Left ventricle myocardium inferior (tissue), 1 donor: ENCODE measurements around the gene PHLPP1. TPM values are rescaled to one million over a fixed set of nuclear protein-coding genes. Genes with fewer than 3 reads are reported as not detected.
"Not testable (repeated sequence)": the region's sequence is repeated elsewhere in the genome, so short reads cannot be mapped to it uniquely, and the experiment has no call there.

Source experiments
- DNase-seq: peaks from one replicate; pipeline ENCODE4 v3.0.0-alpha.2; 2020
- H3K27ac ChIP-seq: fragments of 200-600 bp; replicated peaks from 2 replicates; pipeline ENCODE4 v1.8.0; 2021
- H3K27me3 ChIP-seq: fragments of 200-600 bp; 2 replicates; pipeline ENCODE4 v1.8.0; 2021; ENCODE audit warnings: low read depth
- H3K36me3 ChIP-seq: fragments of 200-600 bp; 2 replicates; pipeline ENCODE4 v1.8.0; 2021
- H3K4me1 ChIP-seq: fragments of 200-600 bp; 2 replicates; pipeline ENCODE4 v1.8.0; 2021
- H3K4me3 ChIP-seq: fragments of 200-600 bp; 2 replicates; pipeline ENCODE4 v1.8.0; 2021; ENCODE audit warnings: mild to moderate bottlenecking, moderate library complexity
- H3K9me3 ChIP-seq: fragments of 200-600 bp; replicated peaks from 2 replicates; pipeline ENCODE4 v1.8.0; 2021
- CTCF ChIP-seq: fragments of 200-600 bp; IDR thresholded peaks from 2 replicates; pipeline ENCODE4 v1.8.0; 2021; ENCODE audit warnings: antibody characterized with exemption, mild to moderate bottlenecking, borderline replicate concordance
- intact Hi-C: fragments of 100-400 bp; cut with micrococcal nuclease; formaldehyde crosslinking; loops from one replicate; pipeline ENCODE4 v1.11.0; 2022
- total RNA-seq: library from RNA; stranded (reverse); fragmentation: NEBNext Ultra II Directional; extraction: Animal tissue kit (Norgen Biotek cat#: 25700); gene quantifications from one replicate; pipeline ENCODE4 v1.2.1, GENCODE V29; 2021
- donor health status: DM: no; HTN: yes; CAD: no; lungs with severe emphysema.

PHLPP1 gene
- total RNA-seq, 1 donor from 2014 or later, result 5.9 TPM

- no peaks in the 10 kb centered on the region for H3K36me3 ChIP-seq
- H3K27me3 ChIP-seq, result no peaks in the 10 kb centered on the region
- H3K4me3 ChIP-seq, result no peak overlapping the region
- no peaks in the 10 kb centered on the region for H3K9me3 ChIP-seq
- intact Hi-C loops, result no loop called here
- no peaks in the 10 kb centered on the region for H3K4me1 ChIP-seq
- DNase-seq, result no peak
- no peak for TF ChIP-seq CTCF
- no peak overlapping the region for H3K27ac ChIP-seq
Measured at GRCh38 chr18:62912885-62913284, 197.5 kb downstream of the PHLPP1 start.

GRCh38 chr18:62913824-62914223 lies 198.5 kb downstream of the PHLPP1 start:
- H3K4me1 ChIP-seq, H3K4me3 ChIP-seq, DNase-seq, intact Hi-C loops, H3K27ac ChIP-seq, H3K27me3 ChIP-seq, H3K9me3 ChIP-seq, H3K36me3 ChIP-seq: not testable (repeated sequence)

- Histone ChIP-seq H3K9me3 (no peaks in the 10 kb centered on the region), H3K36me3 (peaks cover 2% of the 10 kb centered on the region), H3K27ac (no peak overlapping the region), H3K4me3 (no peak overlapping the region), H3K4me1 (no peaks in the 10 kb centered on the region), H3K27me3 (no peaks in the 10 kb centered on the region)
- no peak for DNase-seq
- no peak for TF ChIP-seq CTCF
- intact Hi-C loops, result no loop called here
Measured at GRCh38 chr18:62914871-62915392, 199.6 kb downstream of the PHLPP1 start.

- no peaks in the 10 kb centered on the region for H3K9me3 ChIP-seq
- no peak for TF ChIP-seq CTCF
- H3K27ac ChIP-seq, result no peak overlapping the region
- H3K4me1 ChIP-seq, result no peaks in the 10 kb centered on the region
- intact Hi-C loops, result no loop called here
- H3K36me3 ChIP-seq, result peaks cover 15% of the 10 kb centered on the region
- no peak for DNase-seq
- H3K4me3 ChIP-seq, result no peak overlapping the region
- no peaks in the 10 kb centered on the region for H3K27me3 ChIP-seq
Measured at GRCh38 chr18:62918361-62918760, 203.0 kb downstream of the PHLPP1 start.

- Histone ChIP-seq H3K27me3 (no peaks in the 10 kb centered on the region), H3K27ac (no peak overlapping the region), H3K4me1 (no peaks in the 10 kb centered on the region), H3K9me3 (no peaks in the 10 kb centered on the region), H3K4me3 (no peak overlapping the region), H3K36me3 (peaks cover 15% of the 10 kb centered on the region)
- DNase-seq, result no peak
- TF ChIP-seq CTCF, result no peak
- intact Hi-C loops, result no loop called here
Measured at GRCh38 chr18:62919109-62919838, 203.9 kb downstream of the PHLPP1 start.

GRCh38 chr18:62925031-62925688 lies 209.8 kb downstream of the PHLPP1 start:
- DNase-seq, result no peak
- TF ChIP-seq CTCF, result no peak
- Histone ChIP-seq H3K27me3 (no peaks in the 10 kb centered on the region), H3K9me3 (no peaks in the 10 kb centered on the region), H3K27ac (no peak overlapping the region), H3K4me3 (no peak overlapping the region), H3K36me3 (peaks cover 10% of the 10 kb centered on the region), H3K4me1 (no peaks in the 10 kb centered on the region)
- intact Hi-C loops, result no loop called here
